ENCODE results near the gene P2RY14. TPM values are rescaled to one million over a fixed set of nuclear protein-coding genes. Genes with fewer than 3 reads are reported as not detected.

Gene P2RY14
- total RNA-seq, 1 experiment from 2014 or later = not detected

- no peak for TF ChIP-seq ATF6 (CRISPR knock-in tag; IDR thresholded peaks at IDR 0.05)
- no peak for TF ChIP-seq ZNF317 (CRISPR knock-in tag; IDR thresholded peaks at IDR 0.05; ENCODE audit: borderline replicate concordance, low read depth)
- no peak for TF ChIP-seq ZNF425 (CRISPR knock-in tag; conservative IDR thresholded peaks at IDR 0.05)
- no peak for TF ChIP-seq FOXP4 (CRISPR knock-in tag; IDR thresholded peaks at IDR 0.05)
- TF ChIP-seq RORB (CRISPR knock-in tag; IDR thresholded peaks at IDR 0.05) = no peak
- no peak for TF ChIP-seq ZNF232 (CRISPR knock-in tag; IDR thresholded peaks at IDR 0.05)
- TF ChIP-seq E2F1 (CRISPR knock-in tag; IDR thresholded peaks at IDR 0.05) = no peak
Observed at GRCh38 chr3:151203051-151203420, 75.3 kb downstream of the P2RY14 start, which contains the start of gene GPR171 (continued).

- no peak for DNase-seq (ENCODE audit: low spot score)
- Mint-ChIP-seq H3K27ac (no peak overlapping the region), H3K36me3 (peaks cover 3% of the 10 kb centered on the region; the same call in 1 of the 2 replicates), H3K4me1 (peaks cover 2% of the 10 kb centered on the region; the same call in 1 of the 2 replicates), H3K9me3 (no peaks in the 10 kb centered on the region), H3K27me3 (ENCODE audit: low read depth) (no peaks in the 10 kb centered on the region), H3K4me3 (no peak overlapping the region)
- ATAC-seq = no peak
- POLR2A ChIA-PET = no interaction called here
- CTCF ChIA-PET = interaction anchor here (1.6 kb wide), 1 partner anchor 126 kb away, joined by 3 read pairs; no protein-coding TSS in a partner anchor
- no peak for TF ChIP-seq ZNF263 (CRISPR knock-in tag; IDR thresholded peaks at IDR 0.05; ENCODE audit: low read depth)
- no peak for TF ChIP-seq ARID4B (CRISPR knock-in tag; IDR thresholded peaks at IDR 0.05; ENCODE audit: borderline replicate concordance)
- no peak for TF ChIP-seq ZMAT4 (CRISPR knock-in tag; IDR thresholded peaks at IDR 0.05)
- TF ChIP-seq CDX4 (CRISPR knock-in tag; IDR thresholded peaks at IDR 0.05; ENCODE audit: borderline replicate concordance) = no peak
- no peak for TF ChIP-seq TEAD1 (CRISPR knock-in tag; IDR thresholded peaks at IDR 0.05)
- TF ChIP-seq OVOL2 (CRISPR knock-in tag; IDR thresholded peaks at IDR 0.05; ENCODE audit: borderline replicate concordance) = no peak
- no peak for TF ChIP-seq ELF4 (CRISPR knock-in tag; IDR thresholded peaks at IDR 0.05; ENCODE audit: low read depth)
- TF ChIP-seq ESRRA (CRISPR knock-in tag; IDR thresholded peaks at IDR 0.05; ENCODE audit: borderline replicate concordance) = no peak
- TF ChIP-seq ZNF425 (CRISPR knock-in tag; conservative IDR thresholded peaks at IDR 0.05) = no peak
- TF ChIP-seq JUN (CRISPR knock-in tag; IDR thresholded peaks at IDR 0.05) = no peak
- no peak for TF ChIP-seq FOXK1 (CRISPR knock-in tag; IDR thresholded peaks at IDR 0.05)
- no peak for TF ChIP-seq ZBTB21 (CRISPR knock-in tag; IDR thresholded peaks at IDR 0.05; ENCODE audit: borderline replicate concordance)
Observed at GRCh38 chr3:151201051-151201730, 77.2 kb downstream of the P2RY14 start.
